GM19452 (cell line): ENCODE data around the gene CLSTN2.

ENCODE experiments used
- ATAC-seq: cut with Tn5 transposase; IDR thresholded peaks from one replicate; pipeline ENCODE4 v1.9.1; 2021; ENCODE audit not compliant: unreplicated experiment

CLSTN2 gene

GRCh38 chr3:140626856-140627255, 691.9 kb downstream of the CLSTN2 start:
- no peak for ATAC-seq
